GM19452 (cell line): ENCODE data around the gene NOSIP.
"Not testable (repeated sequence)": the region's sequence is repeated elsewhere in the genome, so short reads cannot be mapped to it uniquely, and the experiment has no call there.

Experiments
- ATAC-seq: cut with Tn5 transposase; IDR thresholded peaks from one replicate; pipeline ENCODE4 v1.9.1; 2021; ENCODE audit not compliant: unreplicated experiment

Gene NOSIP

GRCh38 chr19:49580264-49581006 is at the start of gene NOSIP:
Gene NOSIP (minus strand): TSS chr19:49580556. CDS start chr19:49560691, 19,865 bp downstream.
- peak; percentile 85 for ATAC-seq

GRCh38 chr19:49629659-49630058 is 49.3 kb upstream of the NOSIP start:
- ATAC-seq = no peak

GRCh38 chr19:49626226-49626625 is 45.9 kb upstream of the NOSIP start:
- no peak for ATAC-seq

DNA sequence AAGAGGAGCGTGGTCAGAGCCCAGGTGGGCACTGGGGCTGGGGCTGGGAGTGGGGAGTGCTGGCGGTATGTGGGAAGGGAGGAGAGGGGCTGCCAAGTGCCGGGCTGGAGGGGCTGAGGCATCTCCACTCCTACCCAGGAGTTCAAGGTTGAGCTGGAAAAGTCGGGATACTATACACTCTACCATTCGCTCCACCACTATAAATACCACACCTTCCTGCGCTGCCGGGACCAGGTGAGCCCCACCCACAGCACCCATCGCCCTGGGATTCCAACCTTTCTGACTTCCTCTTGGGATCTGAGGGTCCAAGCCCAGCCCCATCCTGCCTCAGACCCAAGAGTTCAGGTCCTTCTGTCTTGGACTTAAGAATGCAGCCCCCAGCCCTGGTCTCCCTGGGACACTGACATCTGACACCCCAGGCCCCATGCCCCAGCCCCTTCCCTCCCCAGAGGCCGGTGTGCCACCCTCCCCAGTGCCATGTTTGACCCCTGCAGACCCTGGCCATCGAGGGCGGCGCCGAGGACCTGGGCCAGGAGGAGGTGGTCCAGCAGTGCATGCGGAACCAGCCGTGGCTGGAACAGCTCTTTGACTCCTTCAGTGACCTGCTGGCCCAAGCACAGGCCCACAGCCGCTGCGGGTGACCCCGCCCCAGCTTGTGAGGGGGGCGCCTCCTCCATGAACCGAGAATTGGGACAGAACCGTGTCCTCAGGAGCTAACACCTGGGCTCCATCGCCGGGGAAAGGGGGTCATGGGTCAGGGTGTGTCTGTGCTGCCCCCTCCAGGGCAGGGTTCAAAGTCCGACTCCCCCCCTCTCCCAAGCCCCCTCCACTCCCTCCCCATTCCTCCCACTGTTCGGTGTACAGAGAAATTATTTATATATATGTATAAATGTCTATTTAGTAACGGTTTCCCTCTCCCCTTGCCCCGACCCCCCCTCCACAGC is 44.9 kb upstream of the NOSIP start:
- ATAC-seq = no peak

DNA sequence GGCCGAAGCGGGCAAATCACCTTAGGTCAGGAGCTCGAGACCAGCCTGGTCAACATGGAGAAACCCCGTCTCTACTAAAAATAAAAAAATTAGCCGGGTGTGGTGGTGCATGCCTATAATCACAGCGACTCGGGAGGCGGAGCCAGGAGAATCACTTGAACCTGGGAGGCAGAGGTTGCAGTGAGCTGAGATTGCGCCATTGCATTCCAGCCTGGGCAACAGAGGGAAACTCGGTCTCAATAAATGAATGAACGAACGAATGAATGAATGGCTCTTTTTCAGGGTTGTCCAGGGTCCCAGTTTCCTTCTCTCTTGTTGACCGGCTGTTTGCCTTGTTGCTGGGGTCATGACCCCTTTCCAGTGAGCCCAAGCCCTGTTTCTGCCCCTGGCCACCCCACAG is 37.5 kb upstream of the NOSIP start:
- ATAC-seq = not testable (repeated sequence)

- ATAC-seq = no peak
Measured at GRCh38 chr19:49616945-49617344, 36.6 kb upstream of the NOSIP start.

DNA sequence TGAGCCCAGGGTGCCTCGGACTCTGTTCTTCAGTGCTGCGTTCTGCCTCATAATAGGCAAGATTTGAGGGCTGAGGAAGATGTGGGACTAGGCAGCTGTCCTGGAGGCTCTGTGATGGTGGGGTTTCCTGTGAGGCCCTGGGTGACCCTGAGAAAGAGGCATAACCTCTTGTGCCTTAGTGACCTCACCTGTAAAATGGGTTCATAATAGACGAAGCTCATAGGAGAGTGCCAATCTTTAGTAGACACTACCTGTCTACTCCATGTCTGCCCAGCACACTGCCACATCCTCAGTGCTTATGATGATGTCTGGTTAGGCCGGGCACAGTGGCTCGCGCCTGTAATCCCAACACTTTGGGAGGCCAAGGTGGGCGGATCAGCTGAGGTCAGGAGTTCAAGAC is 36.2 kb upstream of the NOSIP start:
- no peak for ATAC-seq

- ATAC-seq = no peak
Measured at GRCh38 chr19:49615861-49616260, 35.5 kb upstream of the NOSIP start.

DNA sequence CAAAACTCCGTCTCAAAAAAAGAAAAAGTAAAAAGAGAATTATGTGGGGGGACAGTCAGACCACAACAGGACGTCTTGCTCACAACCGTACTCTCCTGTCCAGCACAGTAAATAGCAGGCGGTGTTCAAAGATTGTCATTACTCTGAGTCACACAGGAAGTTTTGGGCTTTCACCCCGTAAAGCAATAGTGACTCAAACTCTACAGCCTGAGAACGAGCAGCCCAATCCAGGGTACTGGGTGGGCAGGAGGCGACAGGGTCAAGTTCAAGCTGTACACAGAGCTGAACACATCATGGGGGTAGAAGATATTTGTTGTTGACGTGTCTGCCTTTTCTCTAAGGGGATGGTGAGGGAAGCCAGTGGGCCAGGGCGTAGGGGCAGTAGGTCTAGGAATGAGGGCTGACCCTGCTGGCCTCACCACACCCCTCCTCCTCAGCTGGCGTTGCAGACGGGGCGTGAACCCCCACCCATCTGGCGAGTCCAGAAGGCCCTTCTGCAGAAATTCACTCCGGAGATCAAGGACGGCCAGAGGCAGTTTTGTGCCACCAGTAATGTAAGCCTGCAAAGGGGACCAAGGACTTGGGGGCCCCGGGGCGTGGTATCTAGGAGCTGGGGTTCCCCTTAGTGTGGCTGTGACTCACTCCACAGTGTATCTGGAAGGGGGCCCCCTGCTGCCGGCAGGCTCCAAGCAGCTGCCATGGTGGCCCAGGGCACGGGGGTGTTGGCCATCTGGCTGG is 33.9 kb upstream of the NOSIP start:
- no peak for ATAC-seq

GRCh38 chr19:49613374-49613773 is 33.0 kb upstream of the NOSIP start:
- no peak for ATAC-seq

GRCh38 chr19:49609499-49610092 is 29.2 kb upstream of the NOSIP start:
- ATAC-seq = no peak

DNA sequence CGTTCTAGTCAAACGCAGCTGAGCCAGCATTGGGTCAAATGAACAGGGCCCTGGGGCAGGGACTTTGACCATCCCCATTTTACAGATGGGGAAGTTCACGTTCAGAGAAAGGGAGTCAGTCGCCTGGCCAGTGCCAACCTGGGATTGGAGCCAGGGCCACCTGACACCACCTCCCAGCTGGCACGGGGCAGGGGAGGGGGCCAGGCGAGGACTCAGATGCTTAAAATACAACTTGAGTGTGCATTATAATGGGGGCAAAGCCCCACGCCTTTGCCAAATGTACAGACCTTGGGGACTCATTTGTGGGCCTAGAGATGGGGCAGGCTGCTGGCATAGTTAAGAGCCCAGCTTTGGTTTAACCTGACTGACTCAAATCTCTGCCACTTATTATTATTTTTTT is 25.2 kb upstream of the NOSIP start:
- ATAC-seq = no peak

GRCh38 chr19:49602806-49603205 is 22.4 kb upstream of the NOSIP start:
- no peak for ATAC-seq

- no peak for ATAC-seq
Measured at GRCh38 chr19:49601482-49602038, 21.2 kb upstream of the NOSIP start.

DNA sequence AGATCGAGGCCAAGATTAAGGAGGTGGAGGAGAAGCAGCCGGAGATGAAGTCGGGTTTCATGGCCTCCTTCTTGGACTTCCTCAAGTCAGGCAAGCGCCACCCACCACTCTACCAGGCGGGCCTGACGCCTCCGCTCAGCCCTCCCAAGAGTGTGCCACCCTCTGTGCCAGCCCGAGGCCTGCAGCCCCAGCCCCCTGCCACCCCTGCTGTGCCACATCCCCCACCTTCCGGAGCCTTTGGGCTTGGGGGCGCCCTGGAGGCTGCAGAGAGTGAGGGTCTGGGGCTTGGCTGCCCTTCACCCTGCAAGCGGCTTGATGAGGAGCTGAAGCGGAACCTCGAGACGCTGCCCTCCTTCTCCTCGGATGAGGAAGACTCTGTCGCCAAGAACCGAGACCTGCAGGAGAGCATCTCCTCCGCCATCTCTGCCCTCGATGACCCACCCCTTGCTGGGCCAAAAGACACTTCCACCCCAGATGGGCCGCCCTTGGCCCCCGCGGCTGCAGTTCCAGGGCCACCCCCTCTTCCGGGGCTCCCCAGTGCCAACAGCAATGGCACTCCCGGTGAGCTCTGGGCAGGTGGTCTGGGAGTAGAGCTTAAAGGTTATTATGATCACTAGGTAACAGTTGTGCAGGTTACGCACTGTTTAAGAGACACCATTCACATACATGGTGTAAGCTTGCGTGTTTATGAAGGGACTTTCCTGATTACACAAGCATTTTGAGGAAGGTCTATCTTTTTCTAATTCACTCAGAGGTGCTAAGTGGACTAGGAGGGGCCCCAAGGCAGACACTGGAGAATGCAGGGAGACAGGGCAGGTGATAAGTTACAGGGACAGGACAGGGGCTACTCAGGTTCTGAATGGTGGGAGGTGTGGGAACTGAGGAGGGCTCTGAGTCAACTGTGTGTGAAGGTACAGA is 19.3 kb upstream of the NOSIP start:
- ATAC-seq = no peak

GRCh38 chr19:49597703-49597974 is 17.3 kb upstream of the NOSIP start:
- no peak for ATAC-seq

GRCh38 chr19:49596954-49597702 is 16.8 kb upstream of the NOSIP start:
- no peak for ATAC-seq

- no peak for ATAC-seq
Measured at GRCh38 chr19:49596407-49596806, 16.1 kb upstream of the NOSIP start.

DNA sequence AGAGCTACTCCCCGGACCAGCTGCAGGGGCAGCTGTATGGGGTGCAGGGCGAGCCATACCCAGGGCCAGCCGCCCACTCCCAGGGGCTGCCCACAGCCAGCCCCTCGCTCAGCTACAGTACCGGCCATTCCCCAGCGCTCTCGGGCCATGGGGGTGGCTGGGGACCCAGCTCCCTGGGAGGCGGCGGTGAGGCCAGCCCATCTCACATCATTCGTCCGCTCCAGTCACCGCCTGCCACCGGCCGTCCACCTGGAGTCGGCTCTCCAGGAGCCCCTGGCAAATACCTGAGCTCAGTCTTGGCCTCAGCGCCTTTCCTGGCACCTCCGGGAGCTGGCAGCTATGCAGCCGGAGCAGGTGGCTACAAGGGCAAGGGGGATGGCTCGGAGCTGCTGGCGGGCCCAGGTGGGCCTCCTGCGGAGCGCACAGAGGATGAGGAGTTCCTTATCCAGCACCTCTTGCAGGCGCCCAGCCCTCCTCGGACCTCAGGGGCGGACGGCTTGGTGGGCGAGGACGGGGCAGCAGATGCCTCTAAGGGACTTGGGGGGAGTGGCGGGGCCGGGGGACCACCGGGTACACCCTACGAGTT is 15.6 kb upstream of the NOSIP start:
- no peak for ATAC-seq
